HepG2 (cell line): Measurements from ENCODE around the gene GALNT17. TPM values are rescaled to one million over a fixed set of nuclear protein-coding genes. Genes with fewer than 3 reads are reported as not detected.

Source experiments
- ATAC-seq: fragments of 200-7000 bp; cut with Tn5 transposase; 3 replicates; pipeline ENCODE4 v1.9.1; 2020; ENCODE audit warnings: mild to moderate bottlenecking, moderate library complexity
- BruUV-seq: library from RNA; stranded (reverse); fragments of 400-500 nt; replicated peaks from 2 replicates; lab custom pipeline; 2021; lab: Mats Ljungman, UMichigan
- CTCF ChIA-PET: fragments of 300-600 bp; formaldehyde crosslinking; extraction: SDS; loops from one replicate; lab custom pipeline; 2021; ENCODE audit warnings: low total read pairs, inconsistent platforms, low intra/inter-chr PET ratio; lab: Yijun Ruan, JAX
- POLR2A ChIA-PET: fragments of 350-600 bp; sonication (Branson Sonifier 250); formaldehyde crosslinking; loops from one replicate; lab custom pipeline; 2020; ENCODE audit warnings: antibody characterized with exemption, inconsistent platforms; lab: Yijun Ruan, JAX
- DNase-seq: peaks from one replicate; pipeline ENCODE4 v3.0.0-alpha.2; 2015; ENCODE audit warnings: low spot score
- FAIRE-seq: peaks from 3 replicates; lab custom pipeline; 2011; peaks lifted over from hg19 to GRCh38; lab: Jason Lieb, UNC
- H2AFZ ChIP-seq: one replicate; pipeline ENCODE4 v1.6.1; 2011; ENCODE audit warnings: low read length, inconsistent platforms
- H3K27ac ChIP-seq: fragments of 300-600 bp; 3 replicates; pipeline ENCODE4 v1.8.0; 2011; ENCODE audit warnings: mixed run types, mild to moderate bottlenecking, mixed read lengths, low read length, inconsistent platforms; ENCODE audit not compliant: insufficient read depth; ENCODE audit errors: extremely low read length
- H3K27me3 ChIP-seq, 2 experiments: fragments of 200-600 bp in 1 of 2; 2 replicates in 1 of 2; 3 replicates in 1 of 2; pipeline versions ENCODE4 v1.6.0 to v1.8.0; 2011; ENCODE audit warnings: low read length in 2 of 2, mild to moderate bottlenecking in 2 of 2, moderate library complexity in 2 of 2, inconsistent platforms in 1 of 2; ENCODE audit not compliant: insufficient read depth in 2 of 2, control insufficient read depth in 1 of 2
- H3K36me3 ChIP-seq, 2 experiments: fragments of 200-600 bp in 1 of 2; replicated peaks in 1 of 2; 2 replicates in 1 of 2; 3 replicates in 1 of 2; pipeline versions ENCODE4 v1.5.1 to v1.8.0; 2011; ENCODE audit warnings: low read length in 2 of 2, inconsistent platforms in 1 of 2; ENCODE audit not compliant: insufficient read depth in 2 of 2, control insufficient read depth in 1 of 2
- H3K4me1 ChIP-seq: 2 replicates; pipeline ENCODE4 v1.5.1; 2012; ENCODE audit warnings: low read length, inconsistent platforms; ENCODE audit not compliant: insufficient read depth
- H3K4me2 ChIP-seq: 2 replicates; pipeline ENCODE4 v1.6.0; 2011; ENCODE audit warnings: low read depth, low read length, inconsistent platforms
- H3K4me3 ChIP-seq, 3 experiments: fragments of 200-600 bp in 1 of 3; sonication (generic), shearing (Covaris generic) in 1 of 3; replicated peaks in 1 of 3; 2 replicates each; pipeline ENCODE4 v1.5.1; 2011 to 2016; ENCODE audit warnings: low read length in 3 of 3, inconsistent platforms in 2 of 3, low read depth in 2 of 3, mild to moderate bottlenecking in 2 of 3, control low read depth in 1 of 3, mixed read lengths in 1 of 3; ENCODE audit not compliant: insufficient read depth in 1 of 3
- H3K79me2 ChIP-seq: one replicate; pipeline ENCODE4 v1.6.1; 2011; ENCODE audit warnings: low read length, inconsistent platforms; ENCODE audit not compliant: insufficient read depth
- H3K9ac ChIP-seq: 2 replicates; pipeline ENCODE4 v1.6.0; 2011; ENCODE audit warnings: mild to moderate bottlenecking, low read depth, low read length, inconsistent platforms; ENCODE audit not compliant: insufficient read depth
- H3K9me3 ChIP-seq: 2 replicates; pipeline ENCODE4 v1.5.1; 2012; ENCODE audit warnings: mild to moderate bottlenecking, low read length
- H4K20me1 ChIP-seq: 2 replicates; pipeline ENCODE4 v1.6.0; 2011; ENCODE audit warnings: inconsistent platforms, mild to moderate bottlenecking, low read length, moderate library complexity; ENCODE audit not compliant: insufficient read depth
- ARID4A ChIP-seq: sonication (generic); formaldehyde crosslinking; IDR thresholded peaks from 2 replicates; pipeline ENCODE4 v1.5.0; 2020; ENCODE audit warnings: mild to moderate bottlenecking, missing genetic modification reagents, borderline replicate concordance
- ARNT ChIP-seq: fragments of 450-650 bp; IDR thresholded peaks from 2 replicates; pipeline ENCODE4 v1.6.1; 2017
- DR1 ChIP-seq: sonication (generic); formaldehyde crosslinking; IDR thresholded peaks from 2 replicates; pipeline ENCODE4 v1.8.0; 2021; ENCODE audit warnings: mild to moderate bottlenecking, missing genetic modification reagents, inconsistent platforms
- RFX3 ChIP-seq: IDR thresholded peaks from 2 replicates; pipeline ENCODE4 v1.6.1; 2016; ENCODE audit warnings: missing biosample characterization, missing genetic modification reagents
- THRA ChIP-seq: sonication (generic); formaldehyde crosslinking; IDR thresholded peaks from 2 replicates; pipeline ENCODE4 v1.4.0; 2020; ENCODE audit warnings: missing genetic modification reagents, borderline replicate concordance
- ZNF44 ChIP-seq: sonication (generic); formaldehyde crosslinking; IDR thresholded peaks from 2 replicates; pipeline ENCODE4 v1.5.1; 2020; ENCODE audit warnings: mild to moderate bottlenecking, missing genetic modification reagents
- ZNF788 ChIP-seq: sonication (generic); formaldehyde crosslinking; IDR thresholded peaks from 2 replicates; pipeline ENCODE4 v1.5.0; 2020; ENCODE audit warnings: mild to moderate bottlenecking, missing genetic modification reagents, borderline replicate concordance
- ZSCAN21 ChIP-seq: sonication (generic); formaldehyde crosslinking; IDR thresholded peaks from 2 replicates; pipeline ENCODE4 v1.8.0; 2022; ENCODE audit warnings: mild to moderate bottlenecking, missing genetic modification reagents, moderate library complexity, borderline replicate concordance
- WGBS: methylation state at CpG from one replicate; pipeline ENCODE4 v1.1.6; 2017; ENCODE audit warnings: low lambda C conversion rate; 5-methylcytosine and 5-hydroxymethylcytosine counted together
- in situ Hi-C: cut with HindIII; loops from 2 replicates; pipeline ENCODE4 v1.10.0; 2017; ENCODE audit warnings: low pct_unique_long_range_greater_than_20kb; ENCODE audit not compliant: extremely low pct_ligation_motif_present
- intact Hi-C: fragments of 100-400 bp; cut with micrococcal nuclease; formaldehyde crosslinking; loops from one replicate; pipeline ENCODE4 v1.10.0; 2022; ENCODE audit not compliant: unreplicated experiment
- polyA plus RNA-seq, 8 experiments: library from polyadenylated mRNA; depleted of rRNA in 3 of 8; stranded (reverse) in 7 of 8; unstranded in 1 of 8; fragments of >200 nt; fragmentation: Illumina TruSeq in 4 of 8; extraction: Trizol in 4 of 8; gene quantifications; 2 replicates each; pipeline versions ENCODE4 v1.2.1 to v1.2.3, GENCODE V29; 2011 to 2016; ENCODE audit warnings: low read depth in 4 of 8, missing spikeins in 1 of 8, mixed read lengths in 1 of 8; ENCODE audit not compliant: insufficient read depth in 1 of 8
- total RNA-seq, 5 experiments: library from RNA; depleted of rRNA; stranded (reverse); fragments of >200 nt; fragmentation: Illumina TruSeq; extraction: Trizol; gene quantifications; 2 replicates each; pipeline ENCODE4 v1.2.3, GENCODE V29; 2016; ENCODE audit warnings: low read depth in 1 of 5

Gene GALNT17
- total and polyA plus RNA-seq, 2 of the 13 experiments (the other 11 are each of a cell fraction or from before 2014, with no cell fraction given), result not detected

GRCh38 chr7:71694665-71695064 is 562.7 kb downstream of the GALNT17 start (continued):
- no peak for TF ChIP-seq ZNF44 (CRISPR knock-in tag)
- no peak for TF ChIP-seq DR1 (CRISPR knock-in tag)
- TF ChIP-seq RFX3 (CRISPR knock-in tag), result no peak
- no peak for TF ChIP-seq ARID4A
- TF ChIP-seq, all 625 proteins: peak for 0

GRCh38 chr7:71695186-71695585 is 563.2 kb downstream of the GALNT17 start:
- ATAC-seq, result no peak
- 17% methylated on average over 2 of the region's 2 CpGs for WGBS

More at GRCh38 chr7:71695186-71695585, 563.2 kb downstream of the GALNT17 start:
- no peaks in the 10 kb centered on the region for H3K79me2 ChIP-seq
- no peak overlapping the region for H3K4me3 ChIP-seq
- H3K27ac ChIP-seq, result no peak overlapping the region
- H4K20me1 ChIP-seq, result no peaks in the 10 kb centered on the region
- CTCF ChIA-PET, result no interaction called here
- no TSS peak for BruUV-seq
- in situ Hi-C loops, result no loop called here
- H3K9ac ChIP-seq, result no peak overlapping the region
- no peak overlapping the region for H3K4me2 ChIP-seq
- FAIRE-seq (no peak), DNase-seq (no peak)
- POLR2A ChIA-PET, result no interaction called here
- no peaks in the 10 kb centered on the region for H3K4me1 ChIP-seq
- H2AFZ ChIP-seq, result no peak overlapping the region
- TF ChIP-seq ZNF788 (CRISPR knock-in tag) (no peak), ZSCAN21 (CRISPR knock-in tag) (no peak), ARNT (no peak), THRA (no peak)
- intact Hi-C loops, result no loop called here
- H3K36me3 ChIP-seq, result no peaks in the 10 kb centered on the region
- no peaks in the 10 kb centered on the region for H3K9me3 ChIP-seq
- H3K27me3 ChIP-seq, result no peaks in the 10 kb centered on the region
